HG03575 (cell line): Measurements from ENCODE around the gene BAX.

Experiments
- ATAC-seq: cut with Tn5 transposase; IDR thresholded peaks from one replicate; pipeline ENCODE4 v1.9.1; 2021; ENCODE audit not compliant: unreplicated experiment, insufficient number of reproducible peaks, low FRiP score; ENCODE audit errors: extremely low read depth

The BAX gene

DNA sequence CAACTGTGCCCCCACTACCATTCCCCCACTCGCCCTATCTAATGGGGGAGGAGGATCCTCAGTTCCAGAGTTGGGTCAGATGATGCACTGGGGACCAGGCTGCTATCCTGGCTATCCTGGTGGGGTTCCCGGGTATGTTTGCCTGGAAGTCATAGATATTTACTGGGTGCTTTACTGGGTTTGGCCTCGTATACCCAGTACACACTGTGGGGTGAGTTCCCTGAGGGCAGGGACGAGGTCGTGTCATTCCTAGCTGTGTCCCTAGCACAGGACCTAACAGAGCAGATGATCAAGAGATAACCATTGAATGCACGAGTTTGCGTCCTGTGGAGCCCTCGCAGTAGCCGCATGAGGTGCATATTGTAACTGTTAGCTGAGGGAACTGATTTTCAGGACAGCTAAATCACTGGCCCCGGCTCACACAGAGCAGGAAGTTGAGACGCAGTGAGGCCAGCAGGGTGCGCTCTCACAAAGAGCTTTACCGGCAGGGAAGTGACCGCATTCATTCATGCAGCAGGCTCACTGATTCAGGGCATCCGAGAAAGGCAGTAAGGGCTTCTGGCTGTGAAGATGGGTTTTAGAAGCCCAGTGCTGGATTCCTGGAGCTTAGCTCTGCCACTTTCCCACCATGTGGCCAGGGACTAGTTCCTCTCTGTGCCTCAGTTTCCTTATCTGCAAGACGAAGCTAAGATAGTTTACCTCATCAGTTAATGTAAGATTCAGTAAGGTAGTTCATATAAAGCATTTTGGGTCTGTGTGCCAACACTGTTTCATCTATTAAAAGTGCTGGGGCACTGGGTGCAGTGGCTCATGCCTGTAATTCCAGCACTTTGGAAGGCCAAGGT is 45.0 kb downstream of the BAX start:
- ATAC-seq, result no peak

DNA sequence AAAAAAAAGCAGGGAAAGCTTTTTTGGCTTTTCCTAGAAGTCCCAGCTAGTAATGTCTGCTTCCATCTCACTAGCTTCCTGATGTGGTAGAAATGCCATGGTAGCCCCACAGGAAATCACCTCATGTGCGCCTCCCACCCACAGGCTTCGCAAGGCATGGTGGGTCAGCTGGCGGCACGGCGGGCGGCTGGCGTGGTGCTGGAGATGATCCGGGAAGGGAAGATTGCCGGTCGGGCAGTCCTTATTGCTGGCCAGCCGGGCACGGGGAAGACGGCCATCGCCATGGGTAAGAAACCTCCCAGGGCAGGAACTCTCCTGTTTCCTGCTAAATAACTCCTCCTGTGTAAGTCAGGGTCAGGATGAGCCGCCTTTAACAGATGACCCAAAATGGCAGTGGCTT is 49.5 kb downstream of the BAX start:
- ATAC-seq, result no peak

DNA sequence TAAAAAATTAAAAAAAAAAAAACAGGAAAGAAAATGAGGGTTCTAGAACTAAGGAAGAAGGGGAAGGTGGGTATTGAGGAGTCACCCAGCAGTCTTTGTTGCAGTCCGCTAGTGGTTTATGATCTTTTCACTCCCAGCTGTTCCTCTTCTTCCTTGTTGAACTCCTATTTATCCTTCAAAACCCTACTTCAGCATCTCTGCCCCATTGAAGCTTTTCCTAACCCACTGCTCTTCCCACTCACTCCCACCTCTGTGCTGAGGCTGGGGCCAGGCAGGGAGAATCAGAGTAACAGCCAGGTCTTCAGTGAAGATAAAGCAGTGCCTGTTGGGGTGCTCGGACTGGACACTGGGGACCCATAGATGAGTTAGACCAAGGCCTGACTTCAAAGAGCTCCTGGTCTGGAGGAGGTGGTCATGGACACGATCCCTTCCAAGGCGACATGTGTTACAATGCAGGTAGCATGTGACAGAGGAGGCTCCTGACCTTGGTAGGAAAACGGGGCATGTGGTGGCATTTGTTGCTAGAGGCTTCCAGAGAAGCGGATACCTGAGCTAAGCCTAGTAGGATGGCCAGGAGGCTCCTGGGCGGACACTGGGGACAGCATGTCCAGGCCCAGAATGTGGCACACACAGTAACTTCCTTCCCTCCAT is 50.4 kb downstream of the BAX start:
- ATAC-seq, result no peak

DNA sequence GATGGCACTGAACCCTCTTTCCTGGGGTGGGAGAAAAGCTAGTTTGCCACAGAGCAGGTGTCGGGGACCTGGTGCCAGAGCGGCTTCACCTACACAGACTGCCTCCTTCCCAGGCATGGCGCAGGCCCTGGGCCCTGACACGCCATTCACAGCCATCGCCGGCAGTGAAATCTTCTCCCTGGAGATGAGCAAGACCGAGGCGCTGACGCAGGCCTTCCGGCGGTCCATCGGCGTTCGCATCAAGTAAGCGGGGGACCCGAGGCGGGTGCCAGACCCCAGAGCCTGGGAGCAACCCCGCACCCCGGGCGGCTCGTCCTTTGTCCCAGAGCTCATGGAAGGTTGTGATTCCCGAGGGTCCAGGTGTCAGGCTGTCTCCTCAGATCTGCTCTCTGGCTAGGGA is 52.2 kb downstream of the BAX start:
- ATAC-seq, result no peak

DNA sequence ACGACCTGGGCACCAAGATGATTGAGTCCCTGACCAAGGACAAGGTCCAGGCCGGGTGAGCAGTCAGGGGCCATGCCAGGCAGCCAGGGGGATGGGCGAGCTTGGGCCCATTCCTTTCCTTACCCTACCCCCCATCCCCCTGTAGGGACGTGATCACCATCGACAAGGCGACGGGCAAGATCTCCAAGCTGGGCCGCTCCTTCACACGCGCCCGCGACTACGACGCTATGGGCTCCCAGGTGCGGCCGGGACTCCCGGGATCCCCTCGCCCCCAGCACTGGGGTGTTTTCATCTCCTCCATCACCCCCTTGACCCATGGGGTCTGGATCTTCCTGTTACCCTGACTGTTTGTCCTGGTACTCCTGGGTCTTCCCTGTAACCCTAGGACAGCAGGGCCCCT is 55.2 kb downstream of the BAX start:
- ATAC-seq, result no peak

DNA sequence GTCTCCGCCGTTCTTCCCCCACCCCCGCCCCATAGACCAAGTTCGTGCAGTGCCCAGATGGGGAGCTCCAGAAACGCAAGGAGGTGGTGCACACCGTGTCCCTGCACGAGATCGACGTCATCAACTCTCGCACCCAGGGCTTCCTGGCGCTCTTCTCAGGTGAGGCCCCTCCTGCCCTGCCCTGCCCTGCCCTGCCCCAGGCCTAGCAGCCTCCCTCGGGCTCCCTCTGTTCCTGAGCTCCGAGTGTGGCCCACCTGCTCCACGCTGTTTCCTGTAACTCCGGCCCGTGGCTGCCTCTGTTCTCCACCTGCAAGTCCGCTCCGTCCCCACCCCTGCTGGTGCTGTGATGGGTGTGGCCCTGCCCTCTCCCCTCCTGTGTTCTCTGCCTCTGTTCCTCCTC is 55.8 kb downstream of the BAX start:
- no peak for ATAC-seq

DNA sequence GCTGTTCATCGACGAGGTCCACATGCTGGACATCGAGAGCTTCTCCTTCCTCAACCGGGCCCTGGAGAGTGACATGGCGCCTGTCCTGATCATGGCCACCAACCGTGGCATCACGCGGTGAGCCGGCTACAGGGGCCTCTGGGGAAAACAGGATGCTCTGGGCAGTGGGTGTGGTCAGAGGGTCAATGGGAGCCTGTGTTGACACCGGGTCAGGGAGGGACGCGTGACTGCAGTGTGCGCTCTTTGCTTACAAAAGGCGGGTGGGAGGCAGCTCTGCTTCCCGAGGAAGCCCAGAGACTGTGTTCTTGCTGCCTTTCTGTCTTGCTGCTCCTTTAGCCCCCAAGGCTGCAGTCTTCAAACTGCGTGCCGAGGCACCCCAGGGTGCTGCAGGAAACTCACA is 56.5 kb downstream of the BAX start:
- no peak for ATAC-seq
